Hepatocyte (in vitro differentiated cells): ENCODE data around the gene FAM3D. TPM values are rescaled to one million over a fixed set of nuclear protein-coding genes. Genes with fewer than 3 reads are reported as not detected.
"Not testable (repeated sequence)": the region's sequence is repeated elsewhere in the genome, so short reads cannot be mapped to it uniquely, and the experiment has no call there.

Experiments
- DNase-seq: peaks from one replicate; pipeline ENCODE4 v3.0.0-alpha.2; 2016; ENCODE audit warnings: low spot score
- H2AFZ ChIP-seq: fragments of 200-600 bp; sonication (generic); 2 replicates; pipeline ENCODE4 v1.6.0; 2016; ENCODE audit warnings: antibody characterized with exemption, mild to moderate bottlenecking
- H3K27ac ChIP-seq: fragments of 200-600 bp; sonication (generic); 2 replicates; pipeline ENCODE4 v1.5.1; 2016; ENCODE audit warnings: mild to moderate bottlenecking
- H3K27me3 ChIP-seq: fragments of 200-600 bp; sonication (generic); 2 replicates; pipeline ENCODE4 v1.6.1; 2016
- H3K36me3 ChIP-seq: fragments of 200-600 bp; sonication (generic); replicated peaks from 2 replicates; pipeline ENCODE4 v1.5.1; 2016; ENCODE audit warnings: low read depth; ENCODE audit not compliant: insufficient read depth
- H3K4me1 ChIP-seq: fragments of 200-600 bp; sonication (generic); 2 replicates; pipeline ENCODE4 v1.5.1; 2016; ENCODE audit warnings: mild to moderate bottlenecking, moderate library complexity; ENCODE audit not compliant: insufficient read depth
- H3K4me2 ChIP-seq: fragments of 200-600 bp; sonication (generic); 2 replicates; pipeline ENCODE4 v1.6.0; 2016
- H3K4me3 ChIP-seq: fragments of 200-600 bp; sonication (generic); 2 replicates; pipeline ENCODE4 v1.5.1; 2016; ENCODE audit warnings: mild to moderate bottlenecking
- H3K79me2 ChIP-seq: fragments of 200-600 bp; sonication (generic); 2 replicates; pipeline ENCODE4 v1.6.0; 2017; ENCODE audit warnings: mild to moderate bottlenecking
- H3K9me2 ChIP-seq: fragments of 200-600 bp; sonication (generic); replicated peaks from 2 replicates; pipeline ENCODE4 v1.6.0; 2017; ENCODE audit warnings: mild to moderate bottlenecking; ENCODE audit not compliant: insufficient read depth
- H3K9me3 ChIP-seq: fragments of 200-600 bp; sonication (generic); 2 replicates; pipeline ENCODE4 v1.5.1; 2016; ENCODE audit warnings: low read depth, mild to moderate bottlenecking
- H4K20me1 ChIP-seq: fragments of 200-600 bp; sonication (generic); 2 replicates; pipeline ENCODE4 v1.6.0; 2016; ENCODE audit warnings: mild to moderate bottlenecking; ENCODE audit not compliant: insufficient read depth, poor library complexity, severe bottlenecking
- CTCF ChIP-seq: fragments of 200-600 bp; sonication (generic); IDR thresholded peaks from 2 replicates; pipeline ENCODE4 v1.5.1; 2016; ENCODE audit warnings: antibody characterized with exemption, mild to moderate bottlenecking; ENCODE audit not compliant: poor library complexity
- EZH2 ChIP-seq: fragments of 200-600 bp; sonication (generic); IDR thresholded peaks from 2 replicates; pipeline ENCODE4 v1.6.1; 2016; ENCODE audit warnings: antibody characterized with exemption, mild to moderate bottlenecking, borderline replicate concordance
- EZH2phosphoT487 ChIP-seq: fragments of 200-600 bp; sonication (generic); IDR thresholded peaks from one replicate; pipeline ENCODE4 v1.6.1; 2018; ENCODE audit warnings: antibody characterized with exemption, mild to moderate bottlenecking, low read depth, moderate library complexity; ENCODE audit not compliant: unreplicated experiment, severe bottlenecking
- WGBS: methylation state at CpG from one replicate; pipeline ENCODE4 v1.1.6; 2016; ENCODE audit warnings: low lambda C conversion rate; ENCODE audit errors: missing lambda C conversion rate; 5-methylcytosine and 5-hydroxymethylcytosine counted together
- polyA plus RNA-seq: library from polyadenylated mRNA; unstranded; fragments of >200 nt; fragmentation: Nextera tagmentation; extraction: Ambion mirVana; gene quantifications from 2 replicates; pipeline ENCODE4 v1.2.1, GENCODE V29; 2016
- total RNA-seq: library from RNA; depleted of rRNA; stranded (reverse); fragments of >200 nt; gene quantifications from 2 replicates; pipeline ENCODE4 v1.2.3, GENCODE V29; 2014

FAM3D gene
- total and polyA plus RNA-seq, 2 experiments from 2014 or later = 4.3 to 4.5 TPM

GRCh38 chr3:58704745-58705144, 38.2 kb upstream of the FAM3D start:
- no peak overlapping the region for H2AFZ ChIP-seq
- H3K9me3 ChIP-seq = no peaks in the 10 kb centered on the region
- H3K4me2 ChIP-seq = no peak overlapping the region
- H3K4me1 ChIP-seq = no peaks in the 10 kb centered on the region
- H3K27me3 ChIP-seq = no peaks in the 10 kb centered on the region
- 54% methylated on average over 2 of the region's 2 CpGs for WGBS
- TF ChIP-seq CTCF = no peak
- no peak for TF ChIP-seq EZH2
- no peak for TF ChIP-seq EZH2phosphoT487
- H3K27ac ChIP-seq = no peak overlapping the region
- no peak for DNase-seq
- H3K4me3 ChIP-seq = no peak overlapping the region
- H3K36me3 ChIP-seq = no peaks in the 10 kb centered on the region
- H4K20me1 ChIP-seq = no peaks in the 10 kb centered on the region
- H3K9me2 ChIP-seq = no peaks in the 10 kb centered on the region
- H3K79me2 ChIP-seq = no peaks in the 10 kb centered on the region

DNA sequence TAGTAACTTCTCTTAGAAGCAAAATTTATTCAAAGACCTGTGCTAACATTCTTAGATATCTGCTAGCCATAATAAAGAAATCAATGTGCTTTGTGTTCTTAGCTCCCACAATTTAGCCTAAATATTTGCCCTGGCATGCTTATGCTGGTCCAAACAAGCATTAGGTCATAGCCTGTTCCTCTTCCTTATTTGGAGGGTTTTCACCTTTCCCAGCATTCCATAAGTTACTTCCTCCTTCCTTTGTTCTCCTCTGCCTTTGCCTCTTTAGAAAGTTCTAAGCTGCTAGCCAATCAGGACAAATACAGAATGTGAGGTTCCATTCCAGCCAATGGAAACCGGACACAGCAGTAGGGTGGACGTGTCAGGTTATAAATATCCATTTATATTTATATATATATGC, 37.7 kb upstream of the FAM3D start:
- H3K27me3 ChIP-seq, H3K9me2 ChIP-seq, DNase-seq, H3K79me2 ChIP-seq, H3K9me3 ChIP-seq, H4K20me1 ChIP-seq, H3K4me3 ChIP-seq, H3K36me3 ChIP-seq, H3K4me1 ChIP-seq, H3K27ac ChIP-seq, H3K4me2 ChIP-seq, H2AFZ ChIP-seq: not testable (repeated sequence)
- WGBS = 94% methylated on average over 2 of the region's 2 CpGs

DNA sequence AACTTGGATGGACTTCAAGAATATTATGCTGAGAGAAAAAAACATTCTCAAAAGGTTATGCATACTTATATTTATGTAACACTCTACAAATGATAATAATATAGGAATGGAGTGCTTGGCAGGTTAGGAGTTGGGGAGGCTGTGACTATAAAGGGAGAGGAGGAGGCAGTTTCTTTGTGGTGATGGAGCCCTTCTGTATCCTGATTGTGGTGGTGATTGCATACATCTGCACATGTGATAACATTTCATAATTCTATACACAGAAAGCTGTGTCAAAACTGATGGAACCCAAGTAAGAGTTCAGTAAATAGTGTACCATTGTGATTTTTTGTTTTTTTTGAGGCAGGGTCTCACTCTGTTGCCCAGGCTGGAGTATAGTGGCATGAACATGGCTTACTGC, 31.7 kb upstream of the FAM3D start:
- H2AFZ ChIP-seq = no peak overlapping the region
- no peaks in the 10 kb centered on the region for H4K20me1 ChIP-seq
- no peaks in the 10 kb centered on the region for H3K9me3 ChIP-seq
- H3K36me3 ChIP-seq = no peaks in the 10 kb centered on the region
- H3K4me1 ChIP-seq = no peaks in the 10 kb centered on the region
- no peak for DNase-seq
- no peaks in the 10 kb centered on the region for H3K27me3 ChIP-seq
- no peak overlapping the region for H3K27ac ChIP-seq
- H3K9me2 ChIP-seq = no peaks in the 10 kb centered on the region
- H3K4me3 ChIP-seq = no peak overlapping the region
- no peak for TF ChIP-seq EZH2
- no peak for TF ChIP-seq CTCF
- TF ChIP-seq EZH2phosphoT487 = no peak
- H3K4me2 ChIP-seq = no peak overlapping the region
- H3K79me2 ChIP-seq = no peaks in the 10 kb centered on the region

DNA sequence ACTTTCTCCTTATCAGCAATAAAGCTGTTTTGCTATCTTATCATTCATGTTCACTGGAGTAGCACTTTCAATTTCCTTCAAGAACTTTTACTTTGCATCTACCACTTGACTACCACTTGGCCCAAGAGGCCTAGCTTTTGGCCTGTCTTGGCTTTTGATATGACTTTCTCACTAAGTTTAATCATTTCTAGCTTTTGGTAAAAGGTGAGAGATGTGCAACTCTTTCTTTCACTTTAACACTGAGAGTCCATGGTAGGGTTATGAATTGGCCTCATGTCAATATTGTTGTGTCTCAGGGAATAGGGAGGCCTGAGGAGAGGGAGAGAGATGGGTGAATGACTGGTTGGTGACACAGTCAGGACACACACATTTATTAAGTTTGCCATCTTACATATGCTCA, 31.0 kb upstream of the FAM3D start:
- no peak for DNase-seq
- Histone ChIP-seq H2AFZ (no peak overlapping the region), H3K27ac (no peak overlapping the region)

GRCh38 chr3:58696813-58697212, 30.2 kb upstream of the FAM3D start:
- H3K9me3 ChIP-seq, H2AFZ ChIP-seq, H3K9me2 ChIP-seq, H3K4me2 ChIP-seq, H3K27ac ChIP-seq, H3K79me2 ChIP-seq, H3K36me3 ChIP-seq, H3K27me3 ChIP-seq, H3K4me1 ChIP-seq, H4K20me1 ChIP-seq, DNase-seq, H3K4me3 ChIP-seq: not testable (repeated sequence)
- 84% methylated on average over 3 of the region's 3 CpGs for WGBS

More for the DNA sequence above, 31.0 kb upstream of the FAM3D start:
- Histone ChIP-seq H3K9me2 (no peaks in the 10 kb centered on the region), H3K9me3 (no peaks in the 10 kb centered on the region), H3K36me3 (no peaks in the 10 kb centered on the region), H4K20me1 (no peaks in the 10 kb centered on the region), H3K4me3 (no peak overlapping the region), H3K4me1 (no peaks in the 10 kb centered on the region), H3K79me2 (no peaks in the 10 kb centered on the region), H3K4me2 (no peak overlapping the region), H3K27me3 (no peaks in the 10 kb centered on the region)
- TF ChIP-seq CTCF (no peak), EZH2 (no peak), EZH2phosphoT487 (no peak)
